H1 (cell line): Measurements from ENCODE around the gene CD84. TPM values are rescaled to one million over a fixed set of nuclear protein-coding genes. Genes with fewer than 3 reads are reported as not detected.

Experiments used
- CTCF ChIA-PET: fragments of 300-600 bp; sonication (Branson Sonifier 250); formaldehyde crosslinking; loops from one replicate; lab custom pipeline; 2021; ENCODE audit not compliant: partially characterized antibody; lab: Charles Lee
- POLR2A ChIA-PET: fragments of 300-600 bp; sonication (Branson Sonifier 250); formaldehyde crosslinking; loops from one replicate; lab custom pipeline; 2021; ENCODE audit warnings: inconsistent platforms; ENCODE audit not compliant: partially characterized antibody; lab: Charles Lee
- DNase-seq, 2 experiments: peaks; one replicate each; pipeline versions ENCODE4 v3.0.0 to v3.0.0-alpha.2; 2010 to 2022; ENCODE audit warnings: low spot score in 2 of 2, low read depth in 1 of 2, mixed read lengths in 1 of 2
- FAIRE-seq: peaks from 2 replicates; lab custom pipeline; 2011; peaks lifted over from hg19 to GRCh38; lab: Jason Lieb, UNC
- H2AFZ ChIP-seq: 2 replicates; pipeline ENCODE4 v1.8.1; 2012; ENCODE audit warnings: low read length, inconsistent platforms
- H2AK5ac ChIP-seq: 2 replicates; pipeline ENCODE4 v1.6.1; 2013; ENCODE audit warnings: low read depth, low read length
- H2BK120ac ChIP-seq: replicated peaks from 2 replicates; pipeline ENCODE3; 2013; ENCODE audit warnings: low read depth, low read length, inconsistent platforms
- H2BK12ac ChIP-seq: 2 replicates; pipeline ENCODE4 v1.6.1; 2013; ENCODE audit warnings: low read depth, low read length
- H2BK15ac ChIP-seq: 2 replicates; pipeline ENCODE4 v1.6.1; 2013; ENCODE audit warnings: low read length
- H2BK20ac ChIP-seq: 2 replicates; pipeline ENCODE4 v1.6.1; 2013; ENCODE audit warnings: low read length
- H2BK5ac ChIP-seq: 2 replicates; pipeline ENCODE4 v1.6.1; 2013; ENCODE audit warnings: low read depth, low read length
- H3K14ac ChIP-seq: 2 replicates; pipeline ENCODE4 v1.6.1; 2013; ENCODE audit warnings: inconsistent platforms; ENCODE audit not compliant: insufficient read length
- H3K18ac ChIP-seq: 2 replicates; pipeline ENCODE4 v1.6.1; 2013; ENCODE audit warnings: low read length; ENCODE audit errors: extremely low read depth
- H3K23ac ChIP-seq: 2 replicates; pipeline ENCODE4 v1.6.1; 2013; ENCODE audit warnings: inconsistent platforms; ENCODE audit not compliant: insufficient read length
- H3K23me2 ChIP-seq: 2 replicates; pipeline ENCODE4 v1.6.1; 2013; ENCODE audit warnings: low read depth, low read length
- H3K27ac ChIP-seq: 2 replicates; pipeline ENCODE4 v1.6.1; 2011; ENCODE audit warnings: low read depth, low read length, inconsistent platforms
- H3K27me3 ChIP-seq, 4 experiments: replicated peaks in 1 of 4; 1 replicate in 1 of 4; 2 replicates in 3 of 4; pipeline versions ENCODE4 v1.6.1 to v1.8.1; 2011 to 2013; ENCODE audit warnings: low read length in 3 of 4, mild to moderate bottlenecking in 3 of 4, inconsistent platforms in 2 of 4, mixed read lengths in 2 of 4, moderate library complexity in 1 of 4; ENCODE audit not compliant: control insufficient read depth in 3 of 4, insufficient read depth in 3 of 4; ENCODE audit errors: extremely low read depth in 1 of 4
- H3K36me3 ChIP-seq, 4 experiments: 2 replicates each; pipeline versions ENCODE4 v1.6.1 to v1.8.1; 2011 to 2013; ENCODE audit warnings: mild to moderate bottlenecking in 4 of 4, low read length in 3 of 4, moderate library complexity in 2 of 4, control low read depth in 1 of 4, inconsistent platforms in 1 of 4; ENCODE audit not compliant: insufficient read depth in 4 of 4, control insufficient read depth in 2 of 4
- H3K4ac ChIP-seq: replicated peaks from 2 replicates; pipeline ENCODE3; 2013; ENCODE audit warnings: low read length, low read depth, mixed read lengths, inconsistent platforms; ENCODE audit not compliant: insufficient read length
- H3K4me1 ChIP-seq, 4 experiments: replicated peaks in 1 of 4; 1 replicate in 1 of 4; 2 replicates in 3 of 4; pipeline versions ENCODE4 v1.6.1 to v1.8.1; 2011 to 2013; ENCODE audit warnings: low read length in 3 of 4, inconsistent platforms in 2 of 4, mixed read lengths in 1 of 4; ENCODE audit not compliant: insufficient read depth in 4 of 4, control insufficient read depth in 3 of 4
- H3K4me2 ChIP-seq, 2 experiments: 2 replicates each; pipeline versions ENCODE4 v1.6.1 to v1.8.1; 2011 to 2013; ENCODE audit warnings: low read depth in 2 of 2, low read length in 2 of 2, control low read depth in 1 of 2, inconsistent platforms in 1 of 2, mild to moderate bottlenecking in 1 of 2; ENCODE audit not compliant: insufficient read depth in 1 of 2
- H3K4me3 ChIP-seq, 4 experiments: fragments of 200-600, 300-600 bp in 1 of 4; sonication (generic), shearing (Covaris generic), sonication (Bioruptor Twin) in 1 of 4; 2 replicates each; pipeline versions ENCODE4 v1.5.1 to v1.8.1; 2011 to 2016; ENCODE audit warnings: low read length in 4 of 4, low read depth in 3 of 4, control low read depth in 2 of 4, inconsistent platforms in 2 of 4, mild to moderate bottlenecking in 2 of 4, mixed read lengths in 1 of 4, moderate library complexity in 1 of 4; ENCODE audit not compliant: insufficient read depth in 2 of 4; ENCODE audit errors: extremely low read depth in 1 of 4
- H3K56ac ChIP-seq: replicated peaks from 2 replicates; pipeline ENCODE3; 2013; ENCODE audit warnings: low read depth, mild to moderate bottlenecking, mixed read lengths, low read length, inconsistent platforms; ENCODE audit not compliant: insufficient read length
- H3K79me1 ChIP-seq: 2 replicates; pipeline ENCODE4 v1.6.1; 2013; ENCODE audit warnings: low read depth, low read length, control low read depth
- H3K79me2 ChIP-seq, 2 experiments: 2 replicates each; pipeline versions ENCODE4 v1.6.1 to v1.8.1; 2012 to 2013; ENCODE audit warnings: low read length in 2 of 2, mild to moderate bottlenecking in 2 of 2, inconsistent platforms in 1 of 2; ENCODE audit not compliant: insufficient read depth in 2 of 2, control insufficient read depth in 1 of 2
- H3K9ac ChIP-seq, 4 experiments: replicated peaks in 1 of 4; 1 replicate in 1 of 4; 2 replicates in 3 of 4; pipeline versions ENCODE4 v1.6.1 to v1.8.1; 2011 to 2013; ENCODE audit warnings: low read depth in 3 of 4, low read length in 3 of 4, control low read depth in 2 of 4, mild to moderate bottlenecking in 2 of 4, moderate library complexity in 2 of 4, inconsistent platforms in 1 of 4; ENCODE audit errors: extremely low read depth in 1 of 4
- H3K9me3 ChIP-seq, 2 experiments: 2 replicates each; pipeline versions ENCODE4 v1.6.1 to v1.8.1; 2012 to 2013; ENCODE audit warnings: mild to moderate bottlenecking in 2 of 2, moderate library complexity in 2 of 2, control low read depth in 1 of 2, inconsistent platforms in 1 of 2, low read depth in 1 of 2, low read length in 1 of 2, mixed read lengths in 1 of 2; ENCODE audit not compliant: insufficient read depth in 2 of 2
- H4K20me1 ChIP-seq, 2 experiments: replicated peaks in 1 of 2; 2 replicates each; pipeline versions ENCODE3 to v1.8.1; 2011 to 2013; ENCODE audit warnings: inconsistent platforms in 2 of 2, low read length in 2 of 2, mild to moderate bottlenecking in 1 of 2; ENCODE audit not compliant: insufficient read depth in 2 of 2, control insufficient read depth in 1 of 2
- H4K5ac ChIP-seq: 2 replicates; pipeline ENCODE4 v1.6.1; 2013; ENCODE audit warnings: low read length, low read depth, mixed read lengths, inconsistent platforms; ENCODE audit not compliant: insufficient read length
- H4K8ac ChIP-seq: 2 replicates; pipeline ENCODE4 v1.8.0; 2013; ENCODE audit warnings: mild to moderate bottlenecking, moderate library complexity, low read length, inconsistent platforms; ENCODE audit not compliant: insufficient read depth; ENCODE audit errors: extremely low read depth
- H4K91ac ChIP-seq: replicated peaks from 2 replicates; pipeline ENCODE3; 2013; ENCODE audit warnings: low read length, mixed read lengths, inconsistent platforms; ENCODE audit not compliant: insufficient read length
- NRF1 ChIP-seq: IDR thresholded peaks from 2 replicates; pipeline ENCODE4 v1.6.1; 2011; ENCODE audit warnings: mild to moderate bottlenecking, low read depth, low read length, improper control_type of control experiment
- POU5F1 ChIP-seq: IDR thresholded peaks from 2 replicates; pipeline ENCODE4 v1.6.1; 2011; ENCODE audit warnings: low read depth, mild to moderate bottlenecking, low read length, moderate library complexity
- SP4 ChIP-seq: IDR thresholded peaks from 2 replicates; pipeline ENCODE4 v1.6.1; 2012; ENCODE audit warnings: low read length, inconsistent platforms
- WGBS, 2 experiments: shearing (Covaris generic) in 1 of 2; methylation state at CpG; one replicate each; pipeline versions ENCODE4 v1.1.6 to v1.1.7; 2013 to 2015; ENCODE audit warnings: low lambda C conversion rate in 2 of 2, mixed read lengths in 2 of 2, inconsistent platforms in 1 of 2, low coverage in 1 of 2, missing lambda C conversion rate in 1 of 2; ENCODE audit not compliant: insufficient replicate concordance in 2 of 2, insufficient coverage in 1 of 2, insufficient read length in 1 of 2; ENCODE audit errors: extremely low coverage in 1 of 2, missing lambda C conversion rate in 1 of 2; 5-methylcytosine and 5-hydroxymethylcytosine counted together
- polyA plus RNA-seq, 7 experiments: library from polyadenylated mRNA; depleted of rRNA in 3 of 7; stranded (reverse) in 5 of 7; unstranded in 2 of 7; fragments of >200 nt in 5 of 7; fragments of 200-250 nt in 2 of 7; gene quantifications; 1 replicate in 5 of 7; 2 replicates in 1 of 7; 4 replicates in 1 of 7; pipeline versions ENCODE4 v1.2.1 to v1.2.3, GENCODE V29; 2011 to 2013; ENCODE audit warnings: missing spikeins in 2 of 7, mixed read lengths in 2 of 7
- total RNA-seq: library from RNA; stranded (reverse); fragmentation: NEBNext Ultra II Directional; extraction: Animal tissue kit (Norgen Biotek cat#: 25700); gene quantifications from 2 replicates; pipeline ENCODE4 v1.2.1, GENCODE V29; 2021

The CD84 gene
- total and polyA plus RNA-seq, 2 of the 8 experiments (the other 6 are each of a cell fraction or from before 2014, with no cell fraction given) = not detected

DNA sequence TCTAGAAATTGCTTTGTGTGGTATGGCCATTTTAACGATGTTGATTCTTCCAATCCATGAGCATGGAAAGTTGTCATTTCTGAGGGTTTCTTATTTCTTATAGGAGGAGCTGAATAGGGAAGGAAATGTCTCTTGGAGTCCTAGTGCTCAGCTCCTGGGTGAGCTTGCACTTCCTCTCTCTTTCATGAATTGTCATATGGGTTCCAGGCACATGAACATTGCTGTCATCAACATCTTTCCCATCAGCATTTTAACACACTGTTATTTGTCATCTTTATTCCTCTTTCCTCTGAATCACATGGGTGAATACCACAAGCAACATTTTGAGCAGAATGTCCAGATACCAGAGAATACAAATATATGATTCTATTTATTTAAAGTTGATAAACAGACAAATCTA is 79.7 kb downstream of the CD84 start:
- H4K20me1 ChIP-seq = no peaks in the 10 kb centered on the region
- no peaks in the 10 kb centered on the region for H3K23me2 ChIP-seq
- 96% methylated on average over 1 of the region's 1 CpG; no CpG with 5 or more reads in 1 of the 2 experiments for whole genome bisulfite sequencing, 2 experiments
- H3K14ac ChIP-seq = no peak overlapping the region
- H2BK15ac ChIP-seq = no peak overlapping the region
- no peak overlapping the region for H2BK5ac ChIP-seq
- H3K18ac ChIP-seq = no peak overlapping the region
- no peak overlapping the region for H4K5ac ChIP-seq
- H3K9me3 ChIP-seq = 0 out of 4 replicates have a peak, but pooled peaks cover 0 to 2% of the 10 kb centered on the region in 2 experiments
- no peaks in the 10 kb centered on the region for H3K79me1 ChIP-seq
- ChIA-PET CTCF (no interaction called here), POLR2A (interaction anchor here (0.9 kb wide), 1 partner anchor 9 kb away, joined by 3 read pairs; no protein-coding TSS in a partner anchor)
- H3K56ac ChIP-seq = no peak overlapping the region
- H3K23ac ChIP-seq = no peak overlapping the region
- no peak overlapping the region for H2AK5ac ChIP-seq
- no peaks in the 10 kb centered on the region for H3K79me2 ChIP-seq
- H2AFZ ChIP-seq = no peak overlapping the region
- H3K4me1 ChIP-seq = no peaks in the 10 kb centered on the region
- no peak overlapping the region for H3K4ac ChIP-seq
- H2BK120ac ChIP-seq = no peak overlapping the region
- no peak overlapping the region for H4K91ac ChIP-seq
- FAIRE-seq = no peak
- TF ChIP-seq POU5F1 (no peak), SP4 (no peak), NRF1 (no peak)
- no peak for DNase-seq
- no peak overlapping the region for H3K27ac ChIP-seq
- H3K4me3 ChIP-seq = no peak overlapping the region
- H3K36me3 ChIP-seq = no peaks in the 10 kb centered on the region
- no peak overlapping the region for H2BK20ac ChIP-seq
- H3K27me3 ChIP-seq = peaks cover 0 to 1% (median 0%) of the 10 kb centered on the region in 4 experiments; a peak in 1 of 7 replicates
- H3K4me2 ChIP-seq = no peak overlapping the region
- H4K8ac ChIP-seq = no peak overlapping the region
- H2BK12ac ChIP-seq = no peak overlapping the region
- no peak overlapping the region for H3K9ac ChIP-seq
